ENCODE results near the gene SLC13A5. TPM values are rescaled to one million over a fixed set of nuclear protein-coding genes. Genes with fewer than 3 reads are reported as not detected.

SLC13A5 gene
- total RNA-seq, 1 experiment from 2014 or later = 0.07 TPM

DNA sequence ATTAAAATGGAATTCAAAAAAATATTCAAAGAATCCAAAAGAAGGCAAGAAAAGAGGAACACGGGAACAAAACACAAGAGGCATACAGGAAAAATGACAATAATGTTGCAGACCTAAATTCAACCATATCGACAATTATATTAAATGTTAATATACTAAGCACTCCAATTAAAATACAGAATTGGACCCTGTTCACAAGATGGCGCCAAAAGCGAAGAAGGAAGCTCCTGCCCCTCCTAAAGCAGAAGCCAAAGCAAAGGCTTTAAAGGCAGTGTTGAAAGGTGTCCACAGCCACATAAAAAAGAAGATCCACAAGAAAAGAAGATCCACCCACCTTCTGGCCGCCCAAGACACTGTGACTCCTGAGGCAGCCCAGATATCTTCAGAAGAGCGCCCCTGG, 36.4 kb upstream of the SLC13A5 start:
- ChIA-PET RAD21 (ENCODE audit: low non-redundant PET in 1 of 2, low total read pairs in 2 of 2, uncharacterized antibody in 2 of 2, unreplicated experiment in 2 of 2) (interaction anchor here in 1 of 2 experiments (0.6 kb wide), 1 partner anchor 117 kb away, joined by 3 read pairs; no protein-coding TSS in a partner anchor), CTCF (interaction anchor here (1.0 kb wide), 1 partner anchor 255 kb away, joined by 4 read pairs; no protein-coding TSS in a partner anchor), POLR2A (no interaction called here)
- Histone ChIP-seq H3K27ac (ENCODE audit: low read depth, low read length) (no peak overlapping the region), H3K9ac (ENCODE audit: low read length) (no peak overlapping the region), H3K79me2 (ENCODE audit: insufficient read depth, low read length) (no peaks in the 10 kb centered on the region), H3K9me2 (ENCODE audit: insufficient read depth) (no peaks in the 10 kb centered on the region), H3K27me3 (ENCODE audit: insufficient read depth, low read length) (no peaks in the 10 kb centered on the region), H4K20me1 (ENCODE audit: insufficient read depth) (no peaks in the 10 kb centered on the region), H3K4me3 (replicated peaks in 1 of 2; ENCODE audit: low read depth in 1 of 2, low read length in 2 of 2) (no peak overlapping the region), H3K4me2 (ENCODE audit: low read length) (no peak overlapping the region), H2AFZ (ENCODE audit: low read depth, low read length, poor library complexity, severe bottlenecking) (peak overlapping the region; percentile 7), H3K36me3 (ENCODE audit: control insufficient read depth in 1 of 2, insufficient read depth in 2 of 2, low read length in 2 of 2) (no peaks in the 10 kb centered on the region), H3K9me3 (ENCODE audit: control insufficient read depth in 1 of 2, insufficient read depth in 1 of 2, low read depth in 1 of 2, low read length in 2 of 2) (no peaks in the 10 kb centered on the region), H3K4me1 (ENCODE audit: control insufficient read depth in 1 of 2, insufficient read depth in 2 of 2, low read length in 2 of 2) (no peaks in the 10 kb centered on the region)
- no peak for DNase-seq (ENCODE audit: low read depth, low spot score)
- BruUV-seq (replicated peaks) = no TSS peak
- intact Hi-C loops (cut with micrococcal nuclease) = no loop called here
- 0 out of 2 replicates have a peak, but pooled peaks have one; percentile 20 for ATAC-seq
- TF ChIP-seq, protein P1, sequence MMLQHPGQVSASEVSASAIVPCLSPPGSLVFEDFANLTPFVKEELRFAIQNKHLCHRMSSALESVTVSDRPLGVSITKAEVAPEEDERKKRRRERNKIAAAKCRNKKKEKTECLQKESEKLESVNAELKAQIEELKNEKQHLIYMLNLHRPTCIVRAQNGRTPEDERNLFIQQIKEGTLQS (IDR thresholded peaks at IDR 0.05) = no peak
- TF ChIP-seq, protein P2, sequence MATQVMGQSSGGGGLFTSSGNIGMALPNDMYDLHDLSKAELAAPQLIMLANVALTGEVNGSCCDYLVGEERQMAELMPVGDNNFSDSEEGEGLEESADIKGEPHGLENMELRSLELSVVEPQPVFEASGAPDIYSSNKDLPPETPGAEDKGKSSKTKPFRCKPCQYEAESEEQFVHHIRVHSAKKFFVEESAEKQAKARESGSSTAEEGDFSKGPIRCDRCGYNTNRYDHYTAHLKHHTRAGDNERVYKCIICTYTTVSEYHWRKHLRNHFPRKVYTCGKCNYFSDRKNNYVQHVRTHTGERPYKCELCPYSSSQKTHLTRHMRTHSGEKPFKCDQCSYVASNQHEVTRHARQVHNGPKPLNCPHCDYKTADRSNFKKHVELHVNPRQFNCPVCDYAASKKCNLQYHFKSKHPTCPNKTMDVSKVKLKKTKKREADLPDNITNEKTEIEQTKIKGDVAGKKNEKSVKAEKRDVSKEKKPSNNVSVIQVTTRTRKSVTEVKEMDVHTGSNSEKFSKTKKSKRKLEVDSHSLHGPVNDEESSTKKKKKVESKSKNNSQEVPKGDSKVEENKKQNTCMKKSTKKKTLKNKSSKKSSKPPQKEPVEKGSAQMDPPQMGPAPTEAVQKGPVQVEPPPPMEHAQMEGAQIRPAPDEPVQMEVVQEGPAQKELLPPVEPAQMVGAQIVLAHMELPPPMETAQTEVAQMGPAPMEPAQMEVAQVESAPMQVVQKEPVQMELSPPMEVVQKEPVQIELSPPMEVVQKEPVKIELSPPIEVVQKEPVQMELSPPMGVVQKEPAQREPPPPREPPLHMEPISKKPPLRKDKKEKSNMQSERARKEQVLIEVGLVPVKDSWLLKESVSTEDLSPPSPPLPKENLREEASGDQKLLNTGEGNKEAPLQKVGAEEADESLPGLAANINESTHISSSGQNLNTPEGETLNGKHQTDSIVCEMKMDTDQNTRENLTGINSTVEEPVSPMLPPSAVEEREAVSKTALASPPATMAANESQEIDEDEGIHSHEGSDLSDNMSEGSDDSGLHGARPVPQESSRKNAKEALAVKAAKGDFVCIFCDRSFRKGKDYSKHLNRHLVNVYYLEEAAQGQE (IDR thresholded peaks at IDR 0.05; ENCODE audit: low read depth) = no peak
- TF ChIP-seq RAD21 (IDR thresholded peaks at IDR 0.05; ENCODE audit: low read depth) = peak; percentile 45; the same call in 1 of the 2 replicates
- TF ChIP-seq, protein P3, sequence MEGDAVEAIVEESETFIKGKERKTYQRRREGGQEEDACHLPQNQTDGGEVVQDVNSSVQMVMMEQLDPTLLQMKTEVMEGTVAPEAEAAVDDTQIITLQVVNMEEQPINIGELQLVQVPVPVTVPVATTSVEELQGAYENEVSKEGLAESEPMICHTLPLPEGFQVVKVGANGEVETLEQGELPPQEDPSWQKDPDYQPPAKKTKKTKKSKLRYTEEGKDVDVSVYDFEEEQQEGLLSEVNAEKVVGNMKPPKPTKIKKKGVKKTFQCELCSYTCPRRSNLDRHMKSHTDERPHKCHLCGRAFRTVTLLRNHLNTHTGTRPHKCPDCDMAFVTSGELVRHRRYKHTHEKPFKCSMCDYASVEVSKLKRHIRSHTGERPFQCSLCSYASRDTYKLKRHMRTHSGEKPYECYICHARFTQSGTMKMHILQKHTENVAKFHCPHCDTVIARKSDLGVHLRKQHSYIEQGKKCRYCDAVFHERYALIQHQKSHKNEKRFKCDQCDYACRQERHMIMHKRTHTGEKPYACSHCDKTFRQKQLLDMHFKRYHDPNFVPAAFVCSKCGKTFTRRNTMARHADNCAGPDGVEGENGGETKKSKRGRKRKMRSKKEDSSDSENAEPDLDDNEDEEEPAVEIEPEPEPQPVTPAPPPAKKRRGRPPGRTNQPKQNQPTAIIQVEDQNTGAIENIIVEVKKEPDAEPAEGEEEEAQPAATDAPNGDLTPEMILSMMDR (IDR thresholded peaks at IDR 0.05 in 2 of 3, conservative IDR thresholded peaks at IDR 0.05 in 1 of 3; ENCODE audit: borderline replicate concordance in 1 of 3, insufficient read depth in 1 of 3, low read depth in 2 of 3, low read length in 2 of 3) = peak in 1 of 3 experiments; percentile 33; a peak in 1 of 6 replicates
- TF ChIP-seq, protein P4, sequence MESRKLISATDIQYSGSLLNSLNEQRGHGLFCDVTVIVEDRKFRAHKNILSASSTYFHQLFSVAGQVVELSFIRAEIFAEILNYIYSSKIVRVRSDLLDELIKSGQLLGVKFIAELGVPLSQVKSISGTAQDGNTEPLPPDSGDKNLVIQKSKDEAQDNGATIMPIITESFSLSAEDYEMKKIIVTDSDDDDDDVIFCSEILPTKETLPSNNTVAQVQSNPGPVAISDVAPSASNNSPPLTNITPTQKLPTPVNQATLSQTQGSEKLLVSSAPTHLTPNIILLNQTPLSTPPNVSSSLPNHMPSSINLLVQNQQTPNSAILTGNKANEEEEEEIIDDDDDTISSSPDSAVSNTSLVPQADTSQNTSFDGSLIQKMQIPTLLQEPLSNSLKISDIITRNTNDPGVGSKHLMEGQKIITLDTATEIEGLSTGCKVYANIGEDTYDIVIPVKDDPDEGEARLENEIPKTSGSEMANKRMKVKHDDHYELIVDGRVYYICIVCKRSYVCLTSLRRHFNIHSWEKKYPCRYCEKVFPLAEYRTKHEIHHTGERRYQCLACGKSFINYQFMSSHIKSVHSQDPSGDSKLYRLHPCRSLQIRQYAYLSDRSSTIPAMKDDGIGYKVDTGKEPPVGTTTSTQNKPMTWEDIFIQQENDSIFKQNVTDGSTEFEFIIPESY (IDR thresholded peaks at IDR 0.05; ENCODE audit: extremely low read depth, insufficient replicate concordance, low read length) = no peak
- no peak for TF ChIP-seq EGR1 (IDR thresholded peaks at IDR 0.05; ENCODE audit: low read depth)
- no peak for TF ChIP-seq SRF (IDR thresholded peaks at IDR 0.05; ENCODE audit: low read depth)
- no peak for TF ChIP-seq POLR2A (IDR thresholded peaks at IDR 0.05; ENCODE audit: borderline replicate concordance, extremely low read depth, insufficient read depth, insufficient read length)
- TF ChIP-seq YY1 (IDR thresholded peaks at IDR 0.05; ENCODE audit: extremely low read depth, insufficient replicate concordance, low read depth, low read length) = no peak
- TF ChIP-seq ZFX (IDR thresholded peaks at IDR 0.05) = no peak
- no peak for TF ChIP-seq JUND (IDR thresholded peaks at IDR 0.05)
- no peak for TF ChIP-seq CBX3 (IDR thresholded peaks at IDR 0.05; ENCODE audit: low read depth)
- no peak for TF ChIP-seq CEBPB (IDR thresholded peaks at IDR 0.05; ENCODE audit: low read depth)
